ENCODE measurements around the gene LTO1.
A peak's percentile ranks its signal among the peaks of the same experiment; 100 is the strongest.

- no peak for TF ChIP-seq EZH2 (IDR thresholded peaks at IDR 0.05; ENCODE audit: borderline replicate concordance, low read length)
- peak; percentile 11 to 27 for TF ChIP-seq CTCF (conservative IDR thresholded peaks at IDR 0.05 in 1 of 2, IDR thresholded peaks at IDR 0.05 in 1 of 2; ENCODE audit: extremely low read depth in 1 of 2, insufficient read depth in 1 of 2, low read depth in 1 of 2, low read length in 2 of 2)
Measured at GRCh38 chr11:69718147-69718546, 43.0 kb upstream of the LTO1 start.

Data from mammary epithelial cell (primary cell).